PFSK-1 (cell line): Measurements from ENCODE around the gene ACY1.

ENCODE experiments used
- FOXP2 ChIP-seq: optimal IDR thresholded peaks from 2 replicates; pipeline ENCODE3; 2011; ENCODE audit warnings: borderline replicate concordance, control low read depth, inconsistent platforms; ENCODE audit not compliant: insufficient read depth; ENCODE audit errors: extremely low read length, extremely low read depth
- POLR2AphosphoS5 ChIP-seq: IDR thresholded peaks from 2 replicates; pipeline ENCODE4 v1.6.1; 2012; ENCODE audit warnings: low read depth, mild to moderate bottlenecking, control low read depth, low read length, moderate library complexity
- REST ChIP-seq, 2 experiments: IDR thresholded peaks; 2 replicates each; pipeline versions ENCODE4 v1.6.1 to v1.8.0; 2011 to 2012; ENCODE audit warnings: low read depth in 2 of 2, low read length in 2 of 2, control low read depth in 1 of 2, inconsistent platforms in 1 of 2, mild to moderate bottlenecking in 1 of 2, moderate library complexity in 1 of 2; ENCODE audit not compliant: insufficient read depth in 1 of 2
- SIN3A ChIP-seq: IDR thresholded peaks from 2 replicates; pipeline ENCODE4 v1.6.1; 2012; ENCODE audit warnings: mild to moderate bottlenecking, low read length, moderate library complexity, borderline replicate concordance; ENCODE audit not compliant: insufficient read depth
- TAF1 ChIP-seq: IDR thresholded peaks from 2 replicates; pipeline ENCODE4 v1.6.1; 2012; ENCODE audit warnings: low read length, control low read depth, borderline replicate concordance; ENCODE audit not compliant: insufficient read depth

The ACY1 gene

GRCh38 chr3:51992017-51992682 is 8.8 kb downstream of the ACY1 start:
- TF ChIP-seq FOXP2, result no peak
- TF ChIP-seq POLR2AphosphoS5, result peak; percentile 72
- TF ChIP-seq SIN3A, result no peak

GRCh38 chr3:51994530-51994929 is 11.2 kb downstream of the ACY1 start:
- TF ChIP-seq SIN3A (no peak), TAF1 (no peak), POLR2AphosphoS5 (0 out of 2 replicates have a peak, but pooled peaks have one; percentile 4)

- TF ChIP-seq FOXP2, result no peak
- peak; percentile 98 for TF ChIP-seq TAF1
- peak; percentile 46 to 79; a peak in 3 of 4 replicates for TF ChIP-seq REST (IDR thresholded peaks at IDR 0.05; ENCODE audit: insufficient read depth in 1 of 2, low read depth in 2 of 2, low read length in 2 of 2)
- peak; percentile 96 for TF ChIP-seq POLR2AphosphoS5
- peak; percentile 36; the same call in 1 of the 2 replicates for TF ChIP-seq SIN3A
Observed at GRCh38 chr3:51995346-51996163, 12.2 kb downstream of the ACY1 start, which contains the start of gene RPL29. Gene RPL29, minus strand, starts transcription at chr3:51995895. Its CDS starts 434 bp downstream, at chr3:51995461.

- no peak for TF ChIP-seq REST (IDR thresholded peaks at IDR 0.05; ENCODE audit: insufficient read depth in 1 of 2, low read depth in 2 of 2, low read length in 2 of 2)
- no peak for TF ChIP-seq FOXP2
- no peak for TF ChIP-seq POLR2AphosphoS5
- no peak for TF ChIP-seq SIN3A
Observed at GRCh38 chr3:51997172-51997571, 13.8 kb downstream of the ACY1 start.

- no peak for TF ChIP-seq POLR2AphosphoS5
- TF ChIP-seq SIN3A, result no peak
- no peak for TF ChIP-seq REST (IDR thresholded peaks at IDR 0.05; ENCODE audit: insufficient read depth in 1 of 2, low read depth in 2 of 2, low read length in 2 of 2)
- no peak for TF ChIP-seq TAF1
- no peak for TF ChIP-seq FOXP2
Observed at GRCh38 chr3:51997935-51998596, 14.7 kb downstream of the ACY1 start.

GRCh38 chr3:51998774-51999173 is 15.4 kb downstream of the ACY1 start:
- TF ChIP-seq TAF1 (no peak), SIN3A (no peak), REST (IDR thresholded peaks at IDR 0.05; ENCODE audit: insufficient read depth in 1 of 2, low read depth in 2 of 2, low read length in 2 of 2) (no peak), FOXP2 (no peak), POLR2AphosphoS5 (no peak)
